GM19351 (cell line): ENCODE data around the gene CAMK2D.

ENCODE experiments used
- ATAC-seq: cut with Tn5 transposase; IDR thresholded peaks from one replicate; pipeline ENCODE4 v1.9.1; 2021; ENCODE audit warnings: mild to moderate bottlenecking, moderate library complexity; ENCODE audit not compliant: unreplicated experiment

CAMK2D gene

DNA sequence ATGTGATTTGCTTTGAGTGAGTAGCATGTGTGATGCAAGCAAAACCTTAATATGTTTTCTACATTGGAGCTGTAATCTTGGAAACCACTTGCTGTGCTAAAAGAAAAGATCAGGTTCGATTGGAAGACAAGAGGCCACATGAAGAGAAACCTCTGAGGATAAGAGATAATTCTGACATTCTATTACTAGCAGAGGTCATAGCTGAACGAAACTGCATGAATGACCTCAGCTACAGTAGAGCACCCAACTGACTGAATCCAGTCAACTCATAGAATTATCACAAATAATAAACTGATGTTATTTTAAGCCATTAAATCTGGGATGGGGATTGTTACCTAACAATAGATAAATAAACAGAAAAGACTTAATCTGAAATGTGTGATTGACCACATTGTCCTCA is 147.1 kb downstream of the CAMK2D start:
- no peak for ATAC-seq

DNA sequence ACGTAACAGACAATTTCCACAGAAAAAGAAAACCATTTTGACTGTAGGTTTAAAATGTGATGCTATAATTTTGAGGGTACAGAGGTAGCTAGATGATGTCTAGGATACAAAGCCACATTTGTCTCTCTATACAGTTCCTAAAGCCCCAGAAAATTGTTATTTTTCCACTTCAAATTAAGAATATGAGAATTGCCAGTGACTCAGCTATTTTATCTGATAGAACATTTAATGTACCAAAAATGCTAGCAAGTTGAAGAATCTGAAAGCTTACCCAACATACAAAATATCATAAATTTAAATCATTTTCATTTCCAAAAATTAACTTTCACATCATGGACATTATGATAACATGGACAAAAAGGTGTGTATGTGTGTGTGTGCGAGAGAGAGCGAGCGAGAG is 148.0 kb downstream of the CAMK2D start:
- ATAC-seq = no peak

DNA sequence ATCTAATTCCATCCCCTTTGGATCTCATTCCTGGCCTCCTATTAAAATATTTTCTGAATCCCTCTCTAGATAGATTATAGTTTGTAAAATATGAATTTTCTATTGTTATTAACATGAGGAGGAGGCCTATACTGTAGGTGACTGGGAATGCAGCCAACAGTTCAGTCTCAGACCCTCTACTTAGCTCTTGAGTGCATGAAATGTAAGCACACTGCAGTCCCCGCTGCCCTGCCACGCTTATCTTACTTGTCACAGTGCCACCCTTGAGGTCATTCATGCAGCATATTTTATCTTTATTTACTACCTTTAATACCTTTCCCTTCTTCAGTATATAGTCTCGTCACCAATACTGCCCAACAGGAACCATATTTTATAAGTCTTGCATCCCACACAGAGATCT is 151.0 kb downstream of the CAMK2D start:
- no peak for ATAC-seq

DNA sequence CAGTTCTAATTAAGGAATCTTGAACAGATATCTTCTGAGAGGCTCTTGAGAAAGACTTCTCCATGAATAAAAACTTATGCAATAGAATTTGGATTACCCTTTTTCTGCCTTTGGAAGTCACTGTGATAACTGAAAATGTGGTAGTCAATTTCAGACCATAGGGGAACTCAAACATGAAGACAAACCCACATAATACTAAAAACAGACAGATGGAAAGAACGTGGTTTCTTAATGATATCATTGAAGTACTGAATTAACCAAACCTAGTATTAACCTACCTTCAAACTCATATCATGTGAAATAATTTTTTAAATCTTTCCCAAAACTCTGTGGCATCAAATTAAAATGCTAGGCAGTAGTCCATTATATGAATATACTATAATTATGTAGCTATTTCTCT is 153.5 kb downstream of the CAMK2D start:
- peak; percentile 94 for ATAC-seq

DNA sequence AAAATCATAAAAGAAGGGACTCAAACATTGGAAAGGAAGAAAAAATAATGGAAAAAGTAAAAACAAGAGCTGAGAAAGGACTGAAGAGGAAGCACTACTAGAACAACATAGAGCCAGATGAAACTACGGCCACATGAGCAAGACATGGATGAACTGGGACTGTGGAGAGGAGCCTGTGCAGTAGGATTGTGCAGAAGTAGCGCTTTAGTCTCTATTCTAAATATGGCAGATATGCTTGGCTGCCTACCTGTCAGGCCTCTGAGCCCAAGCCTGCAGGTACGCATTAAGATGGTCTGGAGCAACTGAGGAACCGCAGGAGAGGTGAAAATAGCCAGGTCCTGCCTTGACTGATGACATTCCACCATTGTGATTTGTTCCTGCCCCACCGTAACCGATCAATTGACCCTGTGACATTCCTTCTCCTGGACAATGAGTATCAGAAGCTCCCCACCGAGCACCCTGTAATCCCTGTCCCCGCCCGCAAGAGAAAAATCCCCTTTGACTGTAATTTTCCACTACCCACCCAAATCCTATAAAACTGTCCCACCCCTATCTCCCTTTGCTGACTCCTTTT is 154.3 kb downstream of the CAMK2D start:
- ATAC-seq = no peak

DNA sequence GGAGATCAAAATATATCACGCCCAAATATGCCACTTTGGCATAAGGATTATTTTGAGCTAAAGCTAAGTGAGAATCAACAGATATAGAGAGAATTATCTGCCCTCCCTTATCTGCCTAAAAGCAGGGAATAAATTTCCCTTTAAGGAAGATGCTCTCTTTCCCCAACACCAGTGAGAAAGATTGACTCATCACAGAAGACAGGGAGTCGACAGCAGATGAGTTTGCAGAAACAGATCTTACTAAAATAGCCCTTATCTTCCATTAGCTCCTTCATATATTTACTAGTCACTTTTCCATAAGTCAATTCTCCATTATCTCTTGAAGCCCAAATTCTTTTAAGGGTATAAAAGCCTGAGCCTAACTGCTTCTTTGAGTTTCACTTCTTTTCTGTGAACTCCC is 156.6 kb downstream of the CAMK2D start:
- no peak for ATAC-seq

DNA sequence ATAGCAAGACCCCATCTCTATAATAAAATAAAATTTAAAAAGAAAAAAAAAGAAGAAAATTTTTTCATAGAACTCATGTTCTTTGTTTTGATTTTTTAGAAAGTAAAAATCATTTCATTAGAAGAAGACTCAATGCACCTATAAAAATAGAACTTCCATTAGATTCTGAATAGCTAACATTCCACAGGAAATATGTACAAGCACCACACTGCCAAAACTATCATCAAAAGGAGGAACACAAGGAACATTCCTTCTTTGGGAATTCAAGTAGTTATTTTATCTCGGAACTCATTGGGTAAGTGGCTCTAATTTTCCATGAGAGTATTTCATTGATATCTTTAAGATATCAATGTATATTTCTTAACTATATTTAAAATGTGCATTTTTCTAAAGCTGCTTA is 157.6 kb downstream of the CAMK2D start:
- no peak for ATAC-seq

DNA sequence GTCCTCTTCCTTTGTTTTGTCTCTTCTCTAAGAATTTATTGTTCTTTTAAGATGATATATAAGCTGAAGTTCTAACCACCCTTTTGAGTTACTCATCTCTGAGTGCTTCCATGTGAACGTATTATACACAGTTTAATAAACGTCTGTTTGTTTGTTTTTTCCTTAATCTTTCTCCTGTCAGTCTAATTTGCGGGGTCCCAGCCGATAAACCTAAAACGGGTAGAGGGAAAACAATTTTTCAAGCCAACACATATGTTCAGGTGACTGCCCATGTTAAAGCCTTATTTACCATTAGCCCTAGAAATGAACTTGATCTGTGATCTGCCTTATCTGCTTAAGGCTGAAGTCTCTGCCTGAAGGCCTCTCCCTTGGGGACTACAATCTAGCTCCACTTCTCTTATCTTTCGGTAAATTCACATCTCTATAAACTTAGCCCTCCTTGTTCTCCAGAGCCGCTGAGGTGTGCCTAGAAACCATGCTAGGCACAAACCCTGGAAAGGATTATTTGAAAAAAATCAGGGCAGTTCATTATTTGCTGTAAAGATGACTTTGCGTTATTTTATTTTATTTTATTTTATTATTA is 158.8 kb downstream of the CAMK2D start:
- no peak for ATAC-seq

DNA sequence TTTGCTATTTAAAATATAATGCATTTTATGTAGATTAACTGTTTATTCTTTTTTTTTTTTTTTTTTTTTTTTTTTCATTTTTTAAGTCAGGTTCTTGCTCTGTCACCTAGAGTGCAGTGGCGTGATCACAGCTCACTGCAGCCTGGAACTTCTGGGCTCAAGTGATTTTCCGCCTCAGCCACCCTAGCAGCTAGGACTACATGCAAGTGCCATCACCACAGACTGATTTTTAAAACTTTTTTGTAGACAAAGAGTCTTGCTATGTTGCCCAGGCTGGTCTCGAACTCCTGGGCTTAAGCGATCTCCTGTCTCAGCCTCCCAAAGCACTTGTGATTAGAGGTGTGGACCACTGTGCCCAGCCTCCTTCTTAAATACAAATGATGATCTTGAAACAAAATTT is 159.9 kb downstream of the CAMK2D start:
- no peak for ATAC-seq

DNA sequence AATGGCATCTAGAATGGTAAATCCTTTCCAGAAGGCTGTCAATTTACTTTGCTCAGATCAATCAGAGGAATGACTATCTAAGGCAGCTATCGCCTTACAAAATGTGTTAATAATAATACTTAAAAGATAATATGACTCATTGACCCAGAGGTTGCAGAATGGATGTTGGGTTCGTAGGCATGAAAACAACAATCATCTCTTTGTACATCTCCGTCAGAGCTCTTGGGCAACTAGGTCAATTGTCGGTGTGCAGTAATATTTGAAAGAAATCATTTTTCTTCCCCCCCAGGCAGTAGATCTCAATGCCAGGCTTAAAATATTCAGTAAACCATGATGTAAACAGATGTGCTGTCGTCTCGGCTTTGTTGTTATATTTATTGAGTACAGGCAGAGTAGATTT is 165.1 kb downstream of the CAMK2D start:
- no peak for ATAC-seq

DNA sequence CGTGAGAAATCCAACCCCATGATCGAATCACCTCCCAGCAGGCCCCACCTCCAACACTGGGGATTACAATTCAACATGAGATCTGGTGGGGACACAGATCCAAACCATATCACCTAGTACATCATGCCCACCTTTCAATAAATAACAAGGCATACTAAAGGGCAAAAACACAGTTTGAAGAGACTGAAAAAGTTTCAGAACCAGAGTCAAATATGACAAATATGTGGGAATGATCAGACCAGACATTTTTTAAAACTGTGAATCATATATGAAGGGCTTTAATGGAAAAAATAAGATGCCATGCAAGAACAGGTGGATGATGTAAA is 167.3 kb downstream of the CAMK2D start:
- ATAC-seq = no peak

DNA sequence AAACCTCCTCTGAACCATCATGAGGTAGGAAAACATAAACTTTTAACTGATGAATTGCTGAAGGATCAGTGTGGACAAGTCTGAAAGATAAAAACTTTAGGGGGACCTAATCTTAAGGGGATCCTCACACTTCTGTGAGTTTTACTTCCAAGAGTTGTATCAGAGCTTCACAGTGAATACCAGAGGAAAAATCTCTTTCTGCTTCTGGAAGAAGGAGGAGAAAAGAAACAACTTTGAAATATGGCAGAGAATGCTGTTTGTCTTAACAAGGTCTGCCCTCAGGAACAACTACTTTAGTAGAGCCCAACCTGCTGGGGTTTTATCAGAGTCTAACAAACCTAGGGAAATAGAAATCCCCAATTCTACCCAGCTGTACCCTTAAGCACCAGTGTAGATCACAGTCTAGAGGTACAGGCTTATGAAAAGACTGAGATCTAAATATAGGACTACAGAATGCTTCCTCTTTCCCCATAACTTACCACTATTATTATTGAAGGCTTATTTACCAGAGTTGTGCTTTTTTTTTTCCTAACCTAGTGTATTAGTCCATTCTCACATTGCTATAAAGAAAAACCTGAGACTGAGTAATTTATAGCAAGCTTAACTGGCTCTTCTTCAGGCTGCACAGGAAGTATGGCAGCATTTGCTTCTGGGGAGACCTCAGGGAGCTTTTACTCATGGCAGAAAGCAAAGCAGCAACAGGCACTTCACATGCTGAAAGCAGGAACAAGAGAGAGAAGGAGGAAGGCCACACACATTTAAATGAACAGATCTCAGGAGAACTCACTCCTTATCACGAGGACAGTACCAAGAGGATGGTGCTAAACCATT is 167.9 kb downstream of the CAMK2D start:
- peak; percentile 77 for ATAC-seq

DNA sequence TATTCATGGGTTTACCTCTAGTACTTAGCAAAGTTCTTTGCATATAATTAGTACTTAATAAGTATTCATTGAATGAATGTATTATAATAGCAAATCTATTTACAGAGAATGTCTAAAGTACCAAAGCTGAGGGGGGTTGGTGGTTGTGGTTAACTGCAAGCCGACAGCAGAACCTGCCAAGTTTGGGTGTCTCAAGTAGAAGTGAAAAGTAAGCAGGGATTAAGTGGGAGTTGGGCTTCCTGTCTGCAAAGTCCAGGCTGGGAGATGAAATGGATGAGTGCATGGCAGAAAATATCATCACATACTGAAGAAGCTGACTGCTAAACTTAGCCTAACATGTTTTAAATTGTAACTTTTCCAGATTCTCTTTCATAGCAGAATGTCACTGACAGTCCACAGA is 169.6 kb downstream of the CAMK2D start:
- no peak for ATAC-seq

DNA sequence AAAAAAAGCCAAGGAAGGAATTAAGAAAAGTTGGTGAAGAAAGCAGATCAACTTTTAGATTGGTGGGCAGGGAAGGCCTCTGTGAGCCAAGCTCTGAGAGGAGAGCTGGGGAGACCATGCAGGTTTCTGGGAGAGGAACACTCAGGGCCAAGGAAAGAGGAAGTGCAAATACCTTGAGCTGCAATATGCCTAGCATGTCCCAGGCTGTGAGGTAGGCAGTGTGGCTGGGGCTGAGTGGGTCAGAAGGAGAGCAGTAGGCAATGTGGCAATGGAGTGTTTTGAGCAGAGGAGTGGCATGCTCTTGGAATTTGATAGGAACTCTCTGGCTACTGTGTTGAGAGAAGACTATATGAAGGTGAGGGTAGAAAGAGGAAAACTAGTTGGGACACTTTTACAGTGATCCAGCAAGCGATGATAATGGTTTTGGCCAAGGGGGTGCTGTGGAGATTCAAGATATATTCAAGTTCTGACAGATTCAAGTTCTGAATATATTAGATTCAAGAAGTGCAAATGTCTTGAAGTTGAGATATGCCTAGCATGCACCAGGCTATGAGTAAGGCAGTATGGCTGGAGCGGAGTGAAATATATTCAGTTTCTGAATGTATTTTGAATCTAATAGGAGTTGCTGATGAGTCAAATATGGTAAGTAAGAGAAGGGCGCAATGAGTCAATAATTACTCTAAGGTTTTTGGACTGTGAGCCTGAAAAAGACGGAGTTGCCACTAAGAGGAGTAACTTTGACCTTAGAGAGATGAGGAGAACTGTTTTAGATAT is 172.5 kb downstream of the CAMK2D start:
- ATAC-seq = peak; percentile 69

DNA sequence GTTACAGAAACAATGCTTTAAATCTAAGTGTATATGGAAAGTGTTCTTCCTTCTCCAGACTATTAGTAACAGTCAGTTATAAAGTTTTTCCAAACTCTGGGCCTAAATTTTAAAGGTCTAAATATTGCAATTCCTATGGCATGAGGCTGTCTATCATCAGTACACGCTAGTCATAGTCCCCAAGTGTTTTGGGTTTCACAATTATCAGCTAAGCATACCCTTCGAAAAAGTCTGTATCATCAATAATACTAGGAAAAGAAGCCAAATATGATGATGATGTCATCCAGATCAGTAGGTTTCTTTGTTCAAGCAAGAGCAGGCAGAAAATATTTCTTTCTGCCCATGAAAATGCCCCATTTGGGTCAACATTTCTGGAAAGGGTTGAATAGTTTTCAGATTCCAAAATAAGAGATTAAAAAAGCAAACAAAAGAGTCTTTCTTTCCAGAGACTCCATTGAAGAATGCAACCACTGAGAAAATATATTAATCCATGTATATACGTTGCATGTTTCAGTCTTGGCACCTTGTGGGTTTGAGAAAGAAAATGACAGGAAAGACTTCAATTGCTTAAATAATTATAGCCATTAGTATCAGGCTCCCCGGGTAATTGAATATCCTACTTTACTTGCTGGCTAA is 173.8 kb downstream of the CAMK2D start:
- ATAC-seq = no peak

DNA sequence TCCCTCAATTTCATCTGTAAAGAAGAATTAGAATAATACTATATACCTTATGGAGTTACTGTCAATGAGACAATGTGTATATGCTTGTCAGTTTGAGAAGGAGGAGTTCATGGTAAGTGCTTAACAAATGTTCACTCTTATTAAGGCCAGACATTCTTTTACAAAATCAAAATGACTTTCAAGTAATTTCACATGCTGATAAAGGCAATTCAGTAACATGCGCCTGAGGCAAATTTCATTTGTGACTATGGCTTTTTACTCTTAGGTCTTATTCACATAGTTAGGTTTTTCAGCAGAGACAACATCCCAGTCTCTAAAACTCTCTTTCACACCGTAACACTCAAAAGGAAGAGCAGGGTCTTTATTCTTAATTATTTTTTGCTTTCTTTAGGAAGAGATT is 174.4 kb downstream of the CAMK2D start:
- ATAC-seq = no peak

DNA sequence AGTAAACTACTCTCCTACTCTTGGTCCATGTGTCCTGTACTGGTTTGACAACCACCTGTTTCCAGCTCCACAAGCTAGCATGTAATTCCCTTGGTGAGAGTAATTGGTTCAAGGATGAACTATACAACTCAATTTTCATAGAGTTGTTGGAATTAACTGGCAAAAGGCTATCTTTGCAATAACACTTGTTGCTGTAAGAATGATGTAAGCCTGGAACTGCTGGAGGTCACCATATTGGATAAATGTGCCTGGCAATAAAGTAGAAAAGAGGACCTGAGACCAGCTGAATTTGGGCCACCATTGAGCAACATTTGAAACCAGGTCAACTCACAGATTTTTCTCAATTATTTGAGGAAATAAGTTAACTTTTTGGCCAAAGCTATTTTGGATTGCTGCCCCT is 175.5 kb downstream of the CAMK2D start:
- ATAC-seq = no peak

DNA sequence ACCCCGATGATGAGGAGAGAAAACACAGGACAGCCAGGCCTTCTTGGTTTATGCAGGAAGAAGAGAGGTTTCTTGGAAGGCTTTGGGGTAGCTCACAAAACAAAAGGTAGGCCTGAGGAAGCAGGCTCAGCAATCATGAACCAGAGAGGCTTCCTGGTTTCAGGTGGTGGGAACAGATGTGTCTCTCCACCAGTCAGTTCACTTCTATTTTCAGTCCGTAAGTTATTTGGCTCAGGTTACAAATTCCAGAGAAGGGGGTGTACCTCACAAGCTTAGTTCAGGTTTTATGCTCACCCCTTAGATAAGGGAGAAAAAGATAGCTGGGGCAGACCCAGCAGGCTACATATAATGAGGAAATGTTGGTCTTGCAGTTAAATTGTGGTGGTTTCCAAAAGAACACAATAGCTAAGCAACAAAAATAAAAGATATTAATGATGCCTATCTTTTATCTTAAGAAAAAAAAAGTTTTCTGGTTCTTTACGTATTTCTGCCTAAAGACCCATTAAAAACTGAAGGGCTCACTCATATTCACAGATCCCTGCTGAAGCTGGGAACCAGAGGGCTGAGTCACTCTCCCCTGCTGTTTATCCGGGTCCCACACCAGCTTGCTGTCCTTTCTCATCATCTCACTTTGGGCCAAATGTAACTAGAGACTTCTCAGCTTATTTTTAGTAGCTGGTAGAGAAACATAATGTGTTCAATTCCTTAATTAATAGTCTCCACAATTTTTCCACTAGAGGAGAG is 177.0 kb downstream of the CAMK2D start:
- no peak for ATAC-seq

DNA sequence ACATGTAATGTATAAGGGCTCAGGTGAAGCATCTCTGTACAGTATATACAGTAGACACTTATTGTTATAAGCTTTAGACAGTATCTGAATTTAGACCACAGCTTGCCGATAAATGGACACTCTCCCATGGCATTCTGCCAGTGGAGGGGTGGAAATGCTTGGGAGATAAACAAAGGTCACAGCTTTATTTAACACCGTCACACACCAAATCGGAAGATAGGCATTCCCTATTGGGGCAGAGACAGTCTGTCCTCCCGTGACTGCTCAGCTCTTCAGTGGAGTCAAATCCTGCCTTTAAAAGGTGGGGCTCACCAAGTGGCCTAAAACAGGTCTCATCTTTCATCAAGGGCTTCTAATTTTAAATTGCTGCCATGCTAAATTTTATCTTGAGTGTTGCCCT is 178.8 kb downstream of the CAMK2D start:
- no peak for ATAC-seq

DNA sequence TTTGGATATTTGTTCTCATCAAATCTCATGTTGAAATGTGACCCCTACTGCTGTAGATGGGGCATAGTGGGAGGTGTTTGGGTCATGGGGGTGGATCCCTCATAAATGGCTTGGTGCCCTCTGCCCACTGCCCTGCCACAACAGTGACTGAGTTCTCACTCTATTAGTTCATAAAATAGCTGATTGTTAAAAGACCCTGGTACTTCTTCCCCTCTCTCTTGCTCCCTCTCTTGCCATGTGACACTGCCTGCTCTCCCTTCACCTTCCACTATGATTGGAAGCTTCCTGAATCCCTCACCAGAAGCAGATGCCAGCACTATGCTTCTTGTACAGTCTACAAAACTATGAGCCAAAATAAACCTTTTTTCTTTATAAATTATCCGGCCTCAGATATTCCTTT is 182.2 kb downstream of the CAMK2D start:
- no peak for ATAC-seq
